ENCODE results near the gene RAB9A. TPM values are rescaled to one million over a fixed set of nuclear protein-coding genes. Genes with fewer than 3 reads are reported as not detected.
"Not testable (repeated sequence)": the region's sequence is repeated elsewhere in the genome, so short reads cannot be mapped to it uniquely, and the experiment has no call there.

The RAB9A gene
- total and polyA plus RNA-seq, 7 experiments from 2014 or later: 10.1 to 22.8 (median 18.3) TPM

GRCh38 chrX:13721819-13722519, 33.0 kb downstream of the RAB9A start:
- Histone ChIP-seq H3K27me3 (ENCODE audit: control insufficient read depth in 2 of 2, insufficient read depth in 2 of 2, low read length in 2 of 2) (no peaks in the 10 kb centered on the region), H3K9me3 (ENCODE audit: control insufficient read depth in 2 of 3, low read length in 3 of 3) (no peaks in the 10 kb centered on the region), H3K4me1 (ENCODE audit: control insufficient read depth in 2 of 2, insufficient read depth in 2 of 2, low read length in 2 of 2) (peaks cover 4 to 35% of the 10 kb centered on the region in 2 donors), H3K27ac (ENCODE audit: low read depth, low read length) (no peak overlapping the region), H3K36me3 (ENCODE audit: control insufficient read depth in 2 of 3, insufficient read depth in 3 of 3, low read length in 3 of 3) (peaks cover 0 to 5% (median 0%) of the 10 kb centered on the region in 3 experiments), H3K4me3 (ENCODE audit: low read length) (no peak overlapping the region)
- H3K27ac Mint-ChIP-seq: peak overlapping the region in 5 of 9 donors; percentile 19 to 78 (median 47)
- no peak overlapping the region for H3K4me3 Mint-ChIP-seq
- ATAC-seq: no peak
- intact Hi-C loops (cut with micrococcal nuclease): no loop called here
- ChIA-PET CTCF (no interaction called here), POLR2A (interaction anchor here (0.6 to 4.7 kb wide), 3 partner anchors 13 to 71 kb away, joined by 3 to 36 read pairs (median 3); partner anchors contain the start of genes OFD1, RAB9A and TRAPPC2)
- no peak for DNase-seq
- peaks cover 20 to 78% (median 53%) of the 10 kb centered on the region in 7 donors for H3K4me1 Mint-ChIP-seq
- H3K27me3 Mint-ChIP-seq: no peaks in the 10 kb centered on the region
- peaks cover 0 to 46% (median 35%) of the 10 kb centered on the region in 5 donors for H3K36me3 Mint-ChIP-seq
- peaks cover 0 to 16% (median 0%) of the 10 kb centered on the region in 11 donors for H3K9me3 Mint-ChIP-seq

GRCh38 chrX:13724878-13725277, 36.0 kb downstream of the RAB9A start:
- peak in 8 of 9 donors; percentile 7 to 58 (median 24) for DNase-seq
- H3K27ac ChIP-seq (ENCODE audit: low read depth, low read length); ATAC-seq; H3K27me3 Mint-ChIP-seq; CTCF ChIA-PET; H3K4me3 ChIP-seq (ENCODE audit: low read length); H3K36me3 ChIP-seq (ENCODE audit: control insufficient read depth in 2 of 3, insufficient read depth in 3 of 3, low read length in 3 of 3); H3K27me3 ChIP-seq (ENCODE audit: control insufficient read depth in 2 of 2, insufficient read depth in 2 of 2, low read length in 2 of 2); H3K4me1 ChIP-seq (ENCODE audit: control insufficient read depth in 2 of 2, insufficient read depth in 2 of 2, low read length in 2 of 2); H3K9me3 ChIP-seq (ENCODE audit: control insufficient read depth in 2 of 3, low read length in 3 of 3): not testable (repeated sequence)
- H3K4me1 Mint-ChIP-seq: peaks cover 35 to 81% (median 59%) of the 10 kb centered on the region in 7 donors
- H3K36me3 Mint-ChIP-seq: peaks cover 0 to 56% (median 51%) of the 10 kb centered on the region in 5 donors
- H3K4me3 Mint-ChIP-seq: peak overlapping the region in 4 of 10 donors; percentile 21 to 64 (median 42)
- peaks cover 0 to 32% (median 4%) of the 10 kb centered on the region in 11 donors for H3K9me3 Mint-ChIP-seq
- H3K27ac Mint-ChIP-seq: peak overlapping the region in 4 of 9 donors; percentile 28 to 85 (median 67)
- POLR2A ChIA-PET: interaction anchor here (0.6 to 4.7 kb wide), 3 partner anchors 10 to 37 kb away, joined by 5 to 36 read pairs (median 5); partner anchors contain the start of genes OFD1, RAB9A and TRAPPC2
- intact Hi-C loops (cut with micrococcal nuclease): loop anchor here in 1 of 2 donors (1.0 kb wide), 1 partner anchor 9 kb away; the partner anchor contains the start of genes OFD1 and TRAPPC2

DNA sequence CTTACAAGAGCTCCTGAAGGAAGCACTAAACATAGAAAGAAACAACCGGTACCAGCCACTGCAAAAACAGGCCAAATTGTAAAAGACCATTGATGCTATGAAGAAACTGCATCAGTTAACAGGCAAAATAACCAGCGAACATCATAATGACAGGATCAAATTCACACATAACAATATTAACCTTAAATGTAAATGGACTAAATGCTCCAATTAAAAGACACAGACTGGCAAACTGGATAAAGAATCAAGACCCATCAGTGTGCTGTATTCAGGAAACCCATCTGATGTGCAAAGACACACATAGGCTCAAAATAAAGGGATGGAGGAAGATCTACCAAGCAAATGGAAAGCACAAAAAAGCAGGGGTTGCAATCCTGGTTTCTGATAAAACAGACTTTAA, 37.7 kb downstream of the RAB9A start:
- CTCF ChIA-PET; intact Hi-C loops (cut with micrococcal nuclease); H3K4me3 ChIP-seq (ENCODE audit: low read length); ATAC-seq; DNase-seq; H3K27me3 Mint-ChIP-seq; H3K36me3 ChIP-seq (ENCODE audit: control insufficient read depth in 2 of 3, insufficient read depth in 3 of 3, low read length in 3 of 3); H3K27ac ChIP-seq (ENCODE audit: low read depth, low read length); H3K9me3 ChIP-seq (ENCODE audit: control insufficient read depth in 2 of 3, low read length in 3 of 3); H3K4me1 ChIP-seq (ENCODE audit: control insufficient read depth in 2 of 2, insufficient read depth in 2 of 2, low read length in 2 of 2); H3K27me3 ChIP-seq (ENCODE audit: control insufficient read depth in 2 of 2, insufficient read depth in 2 of 2, low read length in 2 of 2): not testable (repeated sequence)
- H3K4me3 Mint-ChIP-seq: peak overlapping the region in 5 of 10 donors; percentile 24 to 48 (median 40)
- H3K36me3 Mint-ChIP-seq: peaks cover 0 to 62% (median 51%) of the 10 kb centered on the region in 5 donors
- peaks cover 0 to 37% (median 4%) of the 10 kb centered on the region in 11 donors for H3K9me3 Mint-ChIP-seq
- H3K4me1 Mint-ChIP-seq: peaks cover 33 to 84% (median 65%) of the 10 kb centered on the region in 7 donors
- POLR2A ChIA-PET: interaction anchor here (0.7 kb wide), 1 partner anchor 57 kb away, joined by 3 read pairs; no protein-coding TSS in a partner anchor
- H3K27ac Mint-ChIP-seq: peak overlapping the region in 6 of 9 donors; percentile 21 to 81 (median 73)

DNA sequence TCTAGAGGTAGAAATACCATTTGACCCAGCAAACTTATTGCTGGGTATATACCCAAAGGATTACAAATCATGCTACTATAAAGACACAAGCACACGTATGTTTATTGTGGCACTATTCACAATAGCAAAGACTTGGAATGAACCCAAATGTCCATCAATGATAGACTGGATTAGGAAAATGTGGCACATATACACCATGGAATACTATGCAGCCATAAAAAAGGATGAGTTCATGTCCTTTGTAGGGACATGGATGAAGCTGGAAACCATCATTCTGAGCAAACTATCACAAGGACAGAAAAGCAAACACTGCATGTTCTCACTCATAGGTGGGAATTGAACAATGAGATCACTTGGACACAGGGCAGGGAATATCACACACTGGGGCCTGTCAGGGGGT, 41.6 kb downstream of the RAB9A start:
- peaks cover 8 to 12% of the 10 kb centered on the region in 2 donors for H3K4me1 ChIP-seq (ENCODE audit: control insufficient read depth in 2 of 2, insufficient read depth in 2 of 2, low read length in 2 of 2)
- H3K4me3 Mint-ChIP-seq; H3K27me3 ChIP-seq (ENCODE audit: control insufficient read depth in 2 of 2, insufficient read depth in 2 of 2, low read length in 2 of 2); H3K27ac ChIP-seq (ENCODE audit: low read depth, low read length); POLR2A ChIA-PET; H3K36me3 ChIP-seq (ENCODE audit: control insufficient read depth in 2 of 3, insufficient read depth in 3 of 3, low read length in 3 of 3); H3K9me3 ChIP-seq (ENCODE audit: control insufficient read depth in 2 of 3, low read length in 3 of 3); H3K4me3 ChIP-seq (ENCODE audit: low read length); CTCF ChIA-PET; DNase-seq; H3K27me3 Mint-ChIP-seq; ATAC-seq: not testable (repeated sequence)
- Mint-ChIP-seq H3K36me3 (peaks cover 0 to 64% (median 30%) of the 10 kb centered on the region in 5 donors), H3K4me1 (peaks cover 41 to 86% (median 69%) of the 10 kb centered on the region in 7 donors), H3K9me3 (peaks cover 0 to 41% (median 4%) of the 10 kb centered on the region in 11 donors), H3K27ac (peak overlapping the region in 1 of 9 donors; percentile 25)
- intact Hi-C loops (cut with micrococcal nuclease): loop anchor here (10.0 kb wide), 5 partner anchors 776 to 2004 kb away; partner anchors contain the start of genes CA5B (in 1 of the 2), FANCB (in 1 of the 2), MOSPD2 (in 1 of the 2) and PIGA (in 1 of the 2)

DNA sequence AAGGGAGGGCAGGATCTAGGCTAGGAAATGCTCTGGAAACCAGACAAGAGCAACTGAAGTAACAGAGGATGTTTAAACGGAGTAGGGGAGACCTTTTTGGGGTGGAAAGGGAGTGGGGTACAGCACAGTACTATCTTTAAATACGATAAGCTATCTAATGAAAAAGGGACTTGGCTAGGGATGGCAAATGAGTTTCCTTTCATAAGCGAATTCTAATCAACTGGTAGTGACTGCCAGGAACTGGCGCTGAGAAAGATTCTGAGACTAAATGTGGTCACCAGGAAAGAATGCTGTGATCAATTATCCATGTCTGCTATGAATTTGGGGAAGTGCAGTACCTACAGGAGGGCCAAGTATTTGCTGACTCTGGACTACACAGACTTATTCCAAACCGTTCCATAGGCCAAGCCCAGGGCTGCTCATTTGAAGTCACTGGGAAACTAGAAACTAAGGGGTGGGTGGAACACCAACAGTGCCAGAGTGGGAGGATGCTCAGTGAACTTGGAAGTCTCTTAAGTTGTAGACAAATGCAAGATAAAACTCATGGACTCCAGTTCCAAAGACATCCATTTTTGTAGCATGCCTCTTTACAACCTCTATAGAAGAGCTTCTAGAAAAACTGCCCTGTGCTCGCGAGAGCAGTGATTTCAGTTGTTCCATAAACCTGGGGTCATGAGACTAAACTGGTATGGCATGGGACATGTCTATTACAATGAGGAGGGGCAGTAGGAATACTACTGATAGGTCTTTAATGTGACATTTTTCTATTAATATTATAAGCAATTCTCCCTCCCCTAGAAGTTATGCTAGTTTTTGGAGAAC, 43.5 kb downstream of the RAB9A start:
- DNase-seq: no peak
- peaks cover 0 to 6% (median 0%) of the 10 kb centered on the region in 3 experiments for H3K36me3 ChIP-seq (ENCODE audit: control insufficient read depth in 2 of 3, insufficient read depth in 3 of 3, low read length in 3 of 3)

More for the DNA sequence above, 43.5 kb downstream of the RAB9A start:
- Histone ChIP-seq H3K4me1 (ENCODE audit: control insufficient read depth in 2 of 2, insufficient read depth in 2 of 2, low read length in 2 of 2) (peaks cover 12% of the 10 kb centered on the region in 2 donors), H3K27me3 (ENCODE audit: control insufficient read depth in 2 of 2, insufficient read depth in 2 of 2, low read length in 2 of 2) (no peaks in the 10 kb centered on the region), H3K27ac (ENCODE audit: low read depth, low read length) (peak overlapping the region; percentile 7), H3K9me3 (ENCODE audit: control insufficient read depth in 2 of 3, low read length in 3 of 3) (no peaks in the 10 kb centered on the region), H3K4me3 (ENCODE audit: low read length) (no peak overlapping the region)
- peaks cover 0 to 49% (median 21%) of the 10 kb centered on the region in 5 donors for H3K36me3 Mint-ChIP-seq
- H3K27me3 Mint-ChIP-seq: no peaks in the 10 kb centered on the region
- peaks cover 31 to 80% (median 66%) of the 10 kb centered on the region in 7 donors for H3K4me1 Mint-ChIP-seq
- H3K9me3 Mint-ChIP-seq: peaks cover 0 to 28% (median 3%) of the 10 kb centered on the region in 11 donors
- H3K4me3 Mint-ChIP-seq: peak overlapping the region in 9 of 10 donors; percentile 35 to 98 (median 90)
- ChIA-PET POLR2A (interaction anchor here (0.7 to 1.4 kb wide), 2 partner anchors 44 to 607 kb away, joined by 4 to 5 read pairs; partner anchors contain the start of gene RAB9A), CTCF (no interaction called here)
- intact Hi-C loops (cut with micrococcal nuclease): loop anchor here (10.0 kb wide), 5 partner anchors 778 to 2002 kb away; partner anchors contain the start of genes CA5B (in 1 of the 2), FANCB (in 1 of the 2), MOSPD2 (in 1 of the 2) and PIGA (in 1 of the 2)
- ATAC-seq: no peak
- H3K27ac Mint-ChIP-seq: peak overlapping the region in 7 of 9 donors; percentile 10 to 98 (median 38)
